ENCODE data around the gene LOXHD1. TPM values are rescaled to one million over a fixed set of nuclear protein-coding genes. Genes with fewer than 3 reads are reported as not detected.

LOXHD1 gene
- total and polyA plus RNA-seq, 5 donors, result 0.15 to 0.54 (median 0.31) TPM

Other genes starting within 250 kb of the LOXHD1 start
- 10 to 100 TPM in 3 of 4 donors, 1 to 10 TPM in 1; 3.4 to 16.0 (median 11.3) TPM for gene ST8SIA5, start 99.8 kb upstream of the LOXHD1 start, total RNA-seq
- 8.4 TPM for gene ST8SIA5, start 99.8 kb upstream of the LOXHD1 start, polyA plus RNA-seq